GM12891 (cell line): ENCODE measurements around the gene TLE3.

ENCODE experiments used
- DNase-seq: peaks from one replicate; pipeline ENCODE4 v3.0.0; 2011; ENCODE audit warnings: low spot score; ENCODE audit not compliant: insufficient read length
- FAIRE-seq: peaks from 2 replicates; lab custom pipeline; 2011; peaks lifted over from hg19 to GRCh38; lab: Jason Lieb, UNC
- PAX5 ChIP-seq: IDR thresholded peaks from 2 replicates; pipeline ENCODE4 v1.6.1; 2011; ENCODE audit warnings: low read length, moderate library complexity, mild to moderate bottlenecking; ENCODE audit not compliant: insufficient read depth, severe bottlenecking
- POLR2A ChIP-seq: IDR thresholded peaks from 2 replicates; pipeline ENCODE4 v1.6.1; 2011; ENCODE audit warnings: low read depth, low read length, control low read depth
- POLR2AphosphoS5 ChIP-seq: IDR thresholded peaks from 2 replicates; pipeline ENCODE4 v1.6.1; 2011; ENCODE audit warnings: low read depth, low read length, control low read depth
- POU2F2 ChIP-seq: IDR thresholded peaks from 2 replicates; pipeline ENCODE4 v1.6.1; 2011; ENCODE audit warnings: low read depth, mild to moderate bottlenecking, control low read depth, low read length, moderate library complexity
- SPI1 ChIP-seq: IDR thresholded peaks from 2 replicates; pipeline ENCODE4 v1.6.1; 2011; ENCODE audit warnings: low read depth, low read length, control low read depth
- TAF1 ChIP-seq: IDR thresholded peaks from 2 replicates; pipeline ENCODE4 v1.6.1; 2011; ENCODE audit warnings: low read depth, low read length, control low read depth

Gene TLE3

DNA sequence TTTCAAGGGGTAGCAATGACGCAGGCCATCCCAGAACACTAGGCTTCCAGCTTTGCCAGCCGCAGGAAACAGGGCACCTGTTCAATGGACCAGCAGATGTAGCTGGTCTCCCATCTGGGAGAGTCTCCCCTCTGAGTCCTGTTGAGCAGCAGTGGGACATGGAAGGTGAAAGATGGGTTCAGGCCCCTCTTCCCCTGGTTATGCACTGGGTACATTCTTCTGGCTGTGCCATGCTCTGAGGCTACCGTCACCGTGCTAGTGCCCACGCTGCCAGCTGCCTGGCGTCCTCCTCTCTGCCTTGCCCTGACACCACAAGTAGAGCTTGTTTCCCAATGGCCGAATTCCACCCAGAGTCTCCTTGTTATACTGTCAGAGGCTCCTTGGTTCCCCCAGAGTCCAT is 63.1 kb downstream of the TLE3 start:
- TF ChIP-seq PAX5 (no peak), POU2F2 (no peak), POLR2AphosphoS5 (no peak), SPI1 (no peak), TAF1 (no peak), POLR2A (no peak)
- no peak for DNase-seq
- FAIRE-seq = peak; percentile 38

DNA sequence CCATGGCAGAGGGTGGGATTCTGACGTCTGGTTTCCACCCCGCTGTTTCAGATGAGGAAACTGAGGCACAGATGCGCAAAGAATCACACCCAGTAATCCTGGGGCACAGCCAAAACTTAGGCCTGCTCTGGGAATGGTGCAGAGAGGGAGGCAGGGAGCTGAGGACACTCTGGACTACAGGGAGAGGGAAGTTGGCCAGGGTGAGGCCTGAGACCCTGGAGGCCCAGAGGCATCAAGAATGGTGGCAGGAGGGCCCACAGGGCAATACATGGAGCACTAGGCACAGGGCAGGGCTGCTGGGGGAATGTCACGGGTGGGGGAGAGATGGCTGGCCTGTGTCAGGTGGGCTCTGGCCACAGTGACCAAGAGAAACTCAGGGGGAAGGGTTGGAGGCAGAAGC is 63.6 kb downstream of the TLE3 start:
- no peak for FAIRE-seq
- DNase-seq = no peak
- TF ChIP-seq POLR2AphosphoS5 (no peak), POLR2A (no peak), SPI1 (no peak), PAX5 (no peak), TAF1 (no peak), POU2F2 (no peak)

DNA sequence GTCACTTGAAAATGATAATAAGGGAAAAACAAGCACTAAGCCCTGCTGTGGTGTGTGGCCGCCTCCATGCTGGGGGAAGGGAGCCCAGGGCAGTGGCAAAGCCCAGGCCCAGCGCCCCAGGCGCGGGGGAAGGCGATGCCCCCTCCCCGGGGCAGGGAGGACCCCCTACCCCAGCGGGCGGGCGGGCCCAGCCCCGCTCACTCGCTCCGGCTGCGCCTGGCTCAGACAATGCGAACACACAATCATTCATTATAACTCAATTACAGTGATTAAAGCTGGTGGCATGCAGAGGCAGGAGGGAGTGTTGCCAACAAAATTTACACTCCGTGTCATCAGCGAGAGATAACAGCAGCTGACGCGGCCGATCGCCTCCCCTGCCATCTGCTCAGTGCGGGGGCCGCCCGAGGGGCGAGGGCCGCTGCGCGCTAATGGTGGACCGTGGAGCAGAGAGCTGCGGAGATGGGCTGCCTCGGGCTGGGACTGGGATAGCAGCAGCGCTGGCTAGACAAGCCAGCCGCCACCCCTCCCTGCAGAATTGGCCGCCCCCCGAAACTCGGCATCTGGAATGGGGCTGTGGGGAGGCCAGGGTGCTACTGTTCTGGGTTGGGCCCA is 64.1 kb downstream of the TLE3 start:
- TF ChIP-seq POLR2A = no peak
- TF ChIP-seq SPI1 = no peak
- TF ChIP-seq PAX5 = no peak
- no peak for TF ChIP-seq POU2F2
- no peak for TF ChIP-seq TAF1
- no peak for TF ChIP-seq POLR2AphosphoS5
- FAIRE-seq (no peak), DNase-seq (no peak)

DNA sequence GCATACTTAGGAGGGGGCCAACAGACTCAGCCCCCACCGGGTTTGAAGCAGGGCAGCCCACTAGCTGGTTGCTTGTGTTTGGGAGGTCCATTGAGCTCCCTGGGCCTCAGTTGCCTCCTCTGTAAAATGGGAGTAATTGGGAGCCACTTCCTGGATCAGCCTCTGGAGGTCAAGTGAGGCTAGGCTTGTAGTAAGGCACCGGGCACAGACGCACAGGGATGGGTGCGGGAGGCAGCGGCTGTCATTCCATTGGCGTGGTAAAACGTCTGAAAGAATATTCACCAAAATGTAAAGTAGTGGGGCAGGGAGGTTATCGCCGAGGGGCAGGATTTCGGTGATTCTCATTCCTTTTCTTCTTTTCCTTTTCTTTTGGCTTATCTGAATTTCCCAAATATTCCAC is 64.6 kb downstream of the TLE3 start:
- no peak for DNase-seq
- FAIRE-seq = no peak
- TF ChIP-seq POLR2A (no peak), PAX5 (no peak), POU2F2 (no peak), SPI1 (no peak), POLR2AphosphoS5 (no peak), TAF1 (no peak)

DNA sequence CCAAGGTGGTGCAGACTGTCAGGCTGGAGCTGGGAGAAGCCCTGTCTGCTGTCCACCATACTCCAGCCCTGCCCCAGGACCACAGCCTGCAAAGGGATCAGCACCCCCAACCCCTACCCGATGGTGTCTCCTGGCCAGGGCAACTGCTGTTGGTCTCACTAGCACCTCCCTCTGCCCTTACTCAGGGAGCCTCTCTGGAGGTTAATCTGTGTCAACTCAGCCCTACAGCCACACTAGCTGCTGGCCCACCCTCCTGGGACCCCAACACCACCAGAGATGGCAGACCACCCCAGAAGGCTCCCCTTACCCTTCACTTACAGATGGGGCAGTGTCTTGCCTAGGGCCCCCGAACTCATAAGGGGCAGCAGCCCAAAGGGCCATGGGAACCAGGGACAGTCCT is 65.2 kb downstream of the TLE3 start:
- TF ChIP-seq POU2F2 (no peak), PAX5 (no peak), POLR2AphosphoS5 (no peak), POLR2A (no peak), TAF1 (no peak), SPI1 (no peak)
- FAIRE-seq = no peak

DNA sequence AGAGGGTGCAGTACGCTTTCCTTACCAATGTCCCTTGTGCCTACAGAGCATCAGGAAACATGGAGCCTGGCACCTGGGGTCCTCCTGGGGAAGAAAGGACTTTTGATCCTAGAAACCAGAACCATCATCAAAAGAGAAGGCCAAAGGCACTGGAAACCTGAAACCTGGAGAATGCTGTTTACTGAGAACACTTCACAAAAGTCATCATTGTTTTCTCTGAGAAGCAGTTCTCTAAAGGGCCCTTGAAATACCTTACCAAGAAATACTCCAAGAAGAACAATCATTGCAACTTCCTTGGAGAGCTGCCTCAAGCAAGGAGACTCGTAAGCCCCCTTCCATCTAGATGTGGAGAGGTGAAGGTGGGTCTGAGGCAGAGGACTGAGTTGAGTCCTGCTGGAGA is 66.0 kb downstream of the TLE3 start:
- DNase-seq (no peak), FAIRE-seq (no peak)
- no peak for TF ChIP-seq PAX5

More for the DNA sequence above, 65.2 kb downstream of the TLE3 start:
- DNase-seq = no peak

DNA sequence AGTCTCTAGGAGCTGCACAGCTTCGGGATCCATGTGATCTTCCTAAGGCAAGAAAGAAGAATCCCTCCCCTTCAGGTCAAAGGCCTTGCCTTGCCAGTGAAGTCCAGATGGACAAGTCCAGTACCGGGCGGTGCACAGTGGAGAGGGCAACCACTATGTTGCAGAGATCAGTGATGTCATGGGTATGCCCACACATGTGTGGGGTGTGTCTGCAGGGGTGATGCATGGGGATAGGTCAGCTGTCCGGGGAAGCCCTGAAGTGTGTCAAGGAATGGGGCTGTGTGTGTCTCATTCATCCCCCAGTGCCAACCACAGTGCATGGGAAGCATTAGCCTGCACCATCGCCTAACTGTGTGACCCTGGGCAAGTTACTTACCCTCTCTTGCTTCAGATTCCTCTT is 66.5 kb downstream of the TLE3 start:
- FAIRE-seq = peak; percentile 9
- TF ChIP-seq TAF1 (no peak), PAX5 (no peak), POU2F2 (no peak), SPI1 (no peak), POLR2A (no peak), POLR2AphosphoS5 (no peak)
- no peak for DNase-seq

DNA sequence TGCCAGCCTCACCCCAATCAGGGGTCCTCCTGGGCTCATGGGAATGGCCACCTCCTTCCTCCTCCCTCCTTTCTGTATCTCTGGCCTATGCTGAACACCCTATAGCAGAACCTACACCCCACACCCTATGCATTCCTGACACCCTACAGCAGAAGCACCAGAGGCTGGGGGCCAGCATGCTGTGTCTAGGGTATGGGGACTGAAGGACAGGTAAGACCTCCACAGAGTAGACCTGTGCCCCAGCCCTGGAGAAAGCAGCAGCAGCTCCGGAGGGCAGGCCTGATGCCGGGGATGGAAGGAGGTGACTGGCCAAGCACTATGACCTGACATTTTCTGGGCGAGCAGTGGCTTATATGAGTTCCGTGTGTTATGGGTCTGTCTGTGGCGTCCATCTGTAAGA is 66.9 kb downstream of the TLE3 start:
- no peak for DNase-seq
- TF ChIP-seq POLR2A (no peak), POU2F2 (no peak)
- FAIRE-seq = no peak

DNA sequence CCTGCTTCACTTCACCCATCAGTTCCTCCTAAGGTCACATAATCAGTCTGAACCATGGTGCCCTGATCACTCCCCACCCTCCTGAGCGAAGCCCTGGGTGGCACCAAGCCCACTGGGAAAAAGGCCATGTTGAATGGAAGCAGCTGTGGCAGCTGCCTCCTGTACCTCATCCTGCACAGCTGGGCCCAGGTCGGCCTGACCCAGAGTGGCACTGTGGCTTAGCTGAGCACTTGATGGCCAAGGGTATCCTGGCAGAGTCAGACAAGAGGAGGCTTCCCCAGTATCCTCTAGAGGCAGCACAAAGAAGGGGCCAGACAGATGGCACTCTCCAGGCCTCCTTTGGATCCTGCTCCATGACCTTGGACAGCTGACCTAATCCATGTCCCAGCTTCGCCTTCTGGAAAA is 68.4 kb downstream of the TLE3 start:
- FAIRE-seq (no peak), DNase-seq (no peak)
- TF ChIP-seq POLR2A = no peak
- TF ChIP-seq SPI1 = no peak
- TF ChIP-seq TAF1 = no peak
- TF ChIP-seq POLR2AphosphoS5 = no peak
- TF ChIP-seq POU2F2 = no peak
- TF ChIP-seq PAX5 = no peak

DNA sequence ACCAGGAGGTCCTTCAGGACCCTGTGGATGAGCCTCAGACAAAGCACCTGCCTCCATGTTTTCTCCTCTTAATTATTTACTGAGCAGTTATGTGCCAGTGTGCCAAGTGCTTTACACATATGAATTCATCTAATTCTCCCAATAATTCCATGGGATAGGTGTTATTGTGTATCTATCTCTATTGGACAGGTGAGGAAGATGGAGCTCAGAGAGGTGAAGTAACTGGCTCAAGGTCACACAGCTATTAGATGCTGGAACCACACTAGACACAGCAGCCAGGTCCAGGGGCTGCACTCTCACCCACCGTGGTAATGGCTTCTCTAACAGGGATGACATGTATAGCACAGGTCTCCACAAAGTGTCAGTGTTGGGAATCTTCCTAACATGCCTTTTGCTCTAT is 70.2 kb downstream of the TLE3 start:
- FAIRE-seq (no peak), DNase-seq (no peak)
- TF ChIP-seq POLR2AphosphoS5 = no peak
- no peak for TF ChIP-seq SPI1
- TF ChIP-seq POU2F2 = no peak
- no peak for TF ChIP-seq POLR2A
- TF ChIP-seq TAF1 = no peak
- no peak for TF ChIP-seq PAX5

DNA sequence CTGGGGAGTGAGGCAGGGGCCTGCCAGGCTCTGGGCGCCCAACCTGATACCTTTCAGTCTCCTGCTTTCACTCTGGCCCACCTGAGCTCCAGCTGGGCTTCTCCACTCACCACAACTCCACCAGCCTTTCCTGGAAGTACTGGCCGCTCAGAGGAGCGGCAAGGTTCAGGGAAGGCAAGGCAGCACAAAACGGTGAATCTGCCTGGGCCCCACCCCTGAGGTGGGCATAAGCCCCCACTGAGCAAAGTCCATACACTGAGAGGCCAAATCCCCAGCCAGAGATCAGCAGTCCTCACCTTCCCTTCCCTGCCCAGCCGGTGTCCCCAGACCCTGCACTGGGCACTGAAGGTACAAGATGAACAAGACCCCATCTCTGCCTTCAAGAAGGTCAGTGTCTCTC is 70.7 kb downstream of the TLE3 start:
- no peak for TF ChIP-seq TAF1
- TF ChIP-seq POU2F2 = no peak
- no peak for TF ChIP-seq SPI1
- no peak for TF ChIP-seq POLR2AphosphoS5
- no peak for TF ChIP-seq PAX5
- no peak for TF ChIP-seq POLR2A
- DNase-seq (no peak), FAIRE-seq (no peak)

DNA sequence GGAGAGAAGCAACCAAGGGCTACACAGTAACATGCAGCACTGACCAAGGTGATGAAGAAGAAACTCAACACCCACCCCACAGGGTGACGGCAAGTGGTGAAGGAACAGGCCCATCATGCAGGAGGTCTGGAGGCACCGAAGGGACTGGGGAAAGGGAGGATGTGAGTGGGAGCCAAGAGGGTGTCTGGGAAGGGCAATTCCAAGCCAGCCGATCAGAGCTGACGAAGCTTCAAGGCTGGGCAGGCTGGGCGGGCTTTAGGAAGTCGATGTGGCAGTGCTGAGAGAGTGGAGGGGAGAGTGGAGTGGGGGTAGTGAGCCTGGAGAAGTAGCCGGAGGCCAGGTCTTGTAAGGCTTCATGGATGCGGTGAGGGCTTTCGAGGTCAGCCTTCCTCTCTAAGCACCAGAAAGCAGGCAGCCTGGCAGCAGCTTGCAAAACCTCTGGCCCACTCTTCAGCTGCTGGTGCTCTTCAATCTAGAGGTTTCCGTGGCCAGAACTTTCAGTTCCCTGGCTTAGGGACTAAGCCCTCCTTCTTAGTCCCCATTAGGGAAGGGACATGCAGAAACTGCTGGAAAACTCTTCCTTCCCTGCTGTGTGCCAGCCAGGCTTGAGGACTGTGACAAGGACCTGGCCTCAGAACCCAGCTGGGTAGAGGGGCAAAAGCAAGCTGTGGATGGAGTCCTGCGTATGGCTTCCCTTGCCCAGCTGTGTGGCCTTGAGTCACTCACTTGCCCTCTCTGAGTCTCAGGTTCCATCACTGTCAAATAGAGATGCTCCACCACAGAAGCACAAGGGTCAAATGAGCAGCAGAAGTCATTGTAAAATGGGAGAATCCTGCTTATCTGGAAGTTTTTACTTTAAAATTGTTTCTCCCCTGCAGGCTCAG is 72.1 kb downstream of the TLE3 start:
- no peak for TF ChIP-seq POLR2AphosphoS5
- no peak for TF ChIP-seq SPI1
- no peak for TF ChIP-seq TAF1
- FAIRE-seq (no peak), DNase-seq (no peak)
